Measurements from ENCODE around the gene NEK4.

Gene NEK4

GRCh38 chr3:52733256-52733891 lies 37.4 kb downstream of the NEK4 start:
- TF ChIP-seq SIN3A (IDR thresholded peaks at IDR 0.05; ENCODE audit: borderline replicate concordance, insufficient read depth, low read length) (no peak), FOXP2 (optimal IDR thresholded peaks at IDR 0.05; ENCODE audit: borderline replicate concordance, extremely low read depth, extremely low read length, insufficient read depth) (no peak), POLR2AphosphoS5 (IDR thresholded peaks at IDR 0.05; ENCODE audit: low read depth, low read length) (no peak), REST (IDR thresholded peaks at IDR 0.05; ENCODE audit: insufficient read depth in 1 of 2, low read depth in 2 of 2, low read length in 2 of 2) (no peak), TAF1 (IDR thresholded peaks at IDR 0.05; ENCODE audit: borderline replicate concordance, insufficient read depth, low read length) (no peak)

DNA sequence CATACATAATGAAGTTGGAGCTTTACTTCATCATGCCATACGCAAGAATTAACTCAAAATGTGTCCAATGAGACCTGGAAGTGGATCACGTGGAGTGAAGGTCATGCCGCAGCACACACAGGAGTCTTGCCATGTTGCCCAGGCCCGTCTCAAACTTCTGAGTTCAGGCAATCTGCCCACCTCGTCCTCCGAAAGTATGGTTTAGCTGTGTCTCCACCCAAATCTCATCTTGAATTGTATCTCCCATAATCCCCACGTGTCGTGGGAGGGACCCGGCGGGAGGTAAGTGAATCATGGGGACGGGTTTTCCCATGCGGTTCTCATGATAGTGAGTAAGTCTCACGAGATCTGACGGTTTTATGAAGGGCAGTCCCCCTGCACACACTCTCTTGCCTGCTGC lies 39.1 kb downstream of the NEK4 start:
- TF ChIP-seq REST (IDR thresholded peaks at IDR 0.05; ENCODE audit: insufficient read depth in 1 of 2, low read depth in 2 of 2, low read length in 2 of 2), result no peak
- TF ChIP-seq FOXP2 (optimal IDR thresholded peaks at IDR 0.05; ENCODE audit: borderline replicate concordance, extremely low read depth, extremely low read length, insufficient read depth), result no peak
- TF ChIP-seq TAF1 (IDR thresholded peaks at IDR 0.05; ENCODE audit: borderline replicate concordance, insufficient read depth, low read length), result no peak
- no peak for TF ChIP-seq SIN3A (IDR thresholded peaks at IDR 0.05; ENCODE audit: borderline replicate concordance, insufficient read depth, low read length)
- no peak for TF ChIP-seq POLR2AphosphoS5 (IDR thresholded peaks at IDR 0.05; ENCODE audit: low read depth, low read length)

DNA sequence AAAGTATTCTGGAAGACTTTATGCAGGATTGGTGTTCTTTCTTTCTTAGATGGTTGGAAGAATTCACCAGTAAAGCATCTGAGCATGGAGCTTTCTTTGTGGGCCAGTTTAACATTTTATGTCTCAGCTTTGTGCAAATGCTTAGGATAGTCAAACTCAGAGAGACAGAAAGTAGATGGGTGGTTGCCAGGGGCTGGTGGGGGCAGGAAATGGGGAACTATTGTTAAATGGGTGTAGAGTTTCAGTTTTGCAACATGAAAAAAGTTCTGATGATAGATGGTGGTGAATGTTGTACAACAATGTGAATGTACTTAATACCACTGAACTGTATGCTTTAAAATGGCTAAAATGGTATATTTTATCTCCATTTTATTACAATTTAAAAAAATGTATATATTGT lies 40.1 kb downstream of the NEK4 start:
- TF ChIP-seq FOXP2 (optimal IDR thresholded peaks at IDR 0.05; ENCODE audit: borderline replicate concordance, extremely low read depth, extremely low read length, insufficient read depth) (no peak), POLR2AphosphoS5 (IDR thresholded peaks at IDR 0.05; ENCODE audit: low read depth, low read length) (no peak), SIN3A (IDR thresholded peaks at IDR 0.05; ENCODE audit: borderline replicate concordance, insufficient read depth, low read length) (no peak), TAF1 (IDR thresholded peaks at IDR 0.05; ENCODE audit: borderline replicate concordance, insufficient read depth, low read length) (no peak), REST (IDR thresholded peaks at IDR 0.05; ENCODE audit: insufficient read depth in 1 of 2, low read depth in 2 of 2, low read length in 2 of 2) (no peak)

GRCh38 chr3:52724511-52724910 lies 46.2 kb downstream of the NEK4 start:
- TF ChIP-seq REST (IDR thresholded peaks at IDR 0.05; ENCODE audit: insufficient read depth in 1 of 2, low read depth in 2 of 2, low read length in 2 of 2) (no peak), FOXP2 (optimal IDR thresholded peaks at IDR 0.05; ENCODE audit: borderline replicate concordance, extremely low read depth, extremely low read length, insufficient read depth) (no peak), SIN3A (IDR thresholded peaks at IDR 0.05; ENCODE audit: borderline replicate concordance, insufficient read depth, low read length) (no peak), TAF1 (IDR thresholded peaks at IDR 0.05; ENCODE audit: borderline replicate concordance, insufficient read depth, low read length) (no peak), POLR2AphosphoS5 (IDR thresholded peaks at IDR 0.05; ENCODE audit: low read depth, low read length) (no peak)

Measured in PFSK-1 (cell line).